Ovary (tissue), 9 donors: ENCODE data around the gene COL25A1. TPM values are rescaled to one million over a fixed set of nuclear protein-coding genes. Genes with fewer than 3 reads are reported as not detected.

ENCODE experiments used
- DNase-seq, 5 donors: peaks; one replicate each; pipeline ENCODE4 v3.0.0-alpha.2; 2019 to 2020
- H3K27ac ChIP-seq, 2 donors: fragments of 200-600 bp; one replicate each; pipeline versions ENCODE4 v1.5.1 to v1.8.0; 2019 to 2022
- H3K27me3 ChIP-seq: fragments of 200-600 bp; one replicate; pipeline ENCODE4 v1.8.0; 2022
- H3K36me3 ChIP-seq: fragments of 200-600 bp; sonication (generic); one replicate; pipeline ENCODE4 v1.5.1; 2019
- H3K4me1 ChIP-seq: one replicate; pipeline ENCODE4 v1.8.1; 2013; ENCODE audit warnings: mild to moderate bottlenecking, moderate library complexity; ENCODE audit not compliant: insufficient read depth
- H3K4me3 ChIP-seq: fragments of 200-600 bp; sonication (generic); one replicate; pipeline ENCODE4 v1.5.1; 2017
- H3K9me3 ChIP-seq, 2 donors: fragments of 200-600 bp in 1 of 2; sonication (generic) in 1 of 2; one replicate each; pipeline versions ENCODE4 v1.5.1 to v1.8.1; 2013 to 2019; ENCODE audit warnings: mild to moderate bottlenecking in 1 of 2, moderate library complexity in 1 of 2
- CTCF ChIP-seq, 3 donors: fragments of 450-650 bp in 2 of 3; fragments of 200-600 bp in 1 of 3; IDR thresholded peaks; one replicate each; pipeline versions ENCODE4 v1.5.1 to v1.8.0; 2016 to 2022; ENCODE audit warnings: antibody characterized with exemption in 3 of 3, mild to moderate bottlenecking in 1 of 3
- EP300 ChIP-seq: sonication (generic); formaldehyde crosslinking; IDR thresholded peaks from one replicate; pipeline ENCODE4 v1.6.1; 2017; ENCODE audit warnings: antibody characterized with exemption
- POLR2A ChIP-seq: fragments of 450-650 bp; IDR thresholded peaks from one replicate; pipeline ENCODE4 v1.6.1; 2017; ENCODE audit warnings: antibody characterized with exemption, mild to moderate bottlenecking, moderate library complexity
- WGBS, 3 donors: extraction: QIAGEN DNeasy Blood & Tissue Kit in 1 of 3; methylation state at CpG; one replicate each; pipeline versions ENCODE4 v1.1.5 to v1.1.7; 2013 to 2017; 5-methylcytosine and 5-hydroxymethylcytosine counted together
- intact Hi-C, 4 donors: fragments of 100-400 bp; cut with DNase I; formaldehyde crosslinking; loops; one replicate each; pipeline versions ENCODE4 v1.11.0 to v1.15.1; 2022 to 2023
- polyA plus RNA-seq, 2 donors: library from polyadenylated mRNA; stranded (reverse); fragments of 200-250 nt in 1 of 2; fragments of 350-450 nt in 1 of 2; fragmentation: Illumina TruSeq in 1 of 2; extraction: RNeasy Lipid Tissue Mini Kit (QIAGEN cat#74804) in 1 of 2; gene quantifications; one replicate each; pipeline ENCODE4 v1.2.3, GENCODE V29; 2013 to 2014
- total RNA-seq, 7 donors: library from RNA; depleted of rRNA in 2 of 7; stranded (reverse); fragments of >200 nt in 2 of 7; fragmentation: NEBNext Ultra II Directional in 3 of 7; extraction: Animal tissue kit (Norgen Biotek cat#: 25700) in 3 of 7; gene quantifications; one replicate each; pipeline versions ENCODE4 v1.1.0 to v1.2.4, GENCODE V29; 2016 to 2023
- donor health status: DM: no; HTN: no; CAD: no; lungs with moderate emphysema.
- donor health status: DM: no; HTN: no; CAD: no.
- donor health status: Bipolar disorder and iron deficiency.
- donor health status: DM: yes; HTN: yes; CAD: no.
- donor health status: DM: no; HTN: no; CAD: no.
- donor health status: DM: yes; HTN: yes; CAD: no.

Gene COL25A1
- total and polyA plus RNA-seq, 9 donors: 0.25 to 3.2 (median 0.77) TPM

- TF ChIP-seq EP300 (no peak), CTCF (IDR thresholded peaks at IDR 0.05) (no peak), POLR2A (no peak)
- no peaks in the 10 kb centered on the region for H3K36me3 ChIP-seq
- no peaks in the 10 kb centered on the region for H3K4me1 ChIP-seq
- WGBS, 3 donors: 78 to 86% (median 83%) methylated on average over 3 of the region's 3 CpGs
- DNase-seq: no peak
- no peak overlapping the region for H3K4me3 ChIP-seq
- H3K27me3 ChIP-seq: no peaks in the 10 kb centered on the region
- intact Hi-C loops: no loop called here
- H3K27ac ChIP-seq: no peak overlapping the region
- H3K9me3 ChIP-seq: no peaks in the 10 kb centered on the region
These were observed 23.8 kb downstream of the COL25A1 start for GRCh38 chr4:109278594-109279031.

GRCh38 chr4:109276482-109277095 lies 25.9 kb downstream of the COL25A1 start:
- Histone ChIP-seq H3K4me1 (no peaks in the 10 kb centered on the region), H3K36me3 (no peaks in the 10 kb centered on the region), H3K9me3 (no peaks in the 10 kb centered on the region), H3K27me3 (no peaks in the 10 kb centered on the region), H3K4me3 (no peak overlapping the region), H3K27ac (no peak overlapping the region)
- intact Hi-C loops: no loop called here
- no peak for DNase-seq
- 90 to 91% (median 91%) methylated on average over 5 of the region's 5 CpGs for WGBS, 3 donors
- no peak for TF ChIP-seq EP300

GRCh38 chr4:109275066-109275745 lies 27.3 kb downstream of the COL25A1 start:
- H3K36me3 ChIP-seq: no peaks in the 10 kb centered on the region
- intact Hi-C loops: no loop called here
- H3K27me3 ChIP-seq: no peaks in the 10 kb centered on the region
- no peak overlapping the region for H3K27ac ChIP-seq
- DNase-seq: no peak
- WGBS, 3 donors: 95% methylated on average over 6 of the region's 6 CpGs
- TF ChIP-seq CTCF (IDR thresholded peaks at IDR 0.05) (no peak), EP300 (no peak), POLR2A (no peak)
- H3K4me1 ChIP-seq: no peaks in the 10 kb centered on the region
- H3K4me3 ChIP-seq: no peak overlapping the region
- H3K9me3 ChIP-seq: no peaks in the 10 kb centered on the region

- TF ChIP-seq POLR2A: no peak
- no peak for TF ChIP-seq CTCF (IDR thresholded peaks at IDR 0.05)
- no peak for TF ChIP-seq EP300
- no peaks in the 10 kb centered on the region for H3K27me3 ChIP-seq
These were observed 35.6 kb downstream of the COL25A1 start for GRCh38 chr4:109266891-109267290.

GRCh38 chr4:109266236-109266635 lies 36.2 kb downstream of the COL25A1 start:
- Histone ChIP-seq H3K36me3 (no peaks in the 10 kb centered on the region), H3K9me3 (no peaks in the 10 kb centered on the region), H3K4me1 (no peaks in the 10 kb centered on the region), H3K4me3 (no peak overlapping the region), H3K27me3 (no peaks in the 10 kb centered on the region), H3K27ac (no peak overlapping the region)
- intact Hi-C loops: no loop called here
- DNase-seq: no peak
- no peak for TF ChIP-seq CTCF (IDR thresholded peaks at IDR 0.05)
- no peak for TF ChIP-seq POLR2A
- WGBS, 3 donors: 56 to 58% (median 57%) methylated on average over 3 of the region's 3 CpGs

More at GRCh38 chr4:109266891-109267290, 35.6 kb downstream of the COL25A1 start:
- Histone ChIP-seq H3K4me1 (no peaks in the 10 kb centered on the region), H3K9me3 (no peaks in the 10 kb centered on the region), H3K4me3 (no peak overlapping the region), H3K36me3 (no peaks in the 10 kb centered on the region), H3K27ac (no peak overlapping the region)
- DNase-seq: no peak
- intact Hi-C loops: no loop called here
